Prostate gland (tissue), 2 donors: Measurements from ENCODE around the gene COL5A1. TPM values are rescaled to one million over a fixed set of nuclear protein-coding genes. Genes with fewer than 3 reads are reported as not detected.

Experiments
- DNase-seq: peaks from one replicate; pipeline ENCODE4 v3.0.0-alpha.2; 2019; ENCODE audit warnings: low spot score
- H3K27ac ChIP-seq, 2 donors: fragments of 200-600 bp; sonication (generic); 2 replicates each; pipeline ENCODE4 v1.5.1; 2017 to 2019
- H3K27me3 ChIP-seq: fragments of 200-600 bp; sonication (generic); replicated peaks from 2 replicates; pipeline ENCODE4 v1.5.1; 2019; ENCODE audit not compliant: insufficient read depth
- H3K36me3 ChIP-seq, 2 donors: fragments of 200-600 bp; sonication (generic); 1 replicate in 1 of 2; 2 replicates in 1 of 2; pipeline versions ENCODE4 v1.5.1 to v1.8.1; 2017 to 2019
- H3K4me1 ChIP-seq: fragments of 200-600 bp; sonication (generic); replicated peaks from 2 replicates; pipeline ENCODE4 v1.5.1; 2019
- H3K4me3 ChIP-seq, 2 donors: fragments of 200-600 bp; sonication (generic); 2 replicates each; pipeline ENCODE4 v1.5.1; 2017 to 2019
- H3K9me3 ChIP-seq: fragments of 200-600 bp; sonication (generic); 2 replicates; pipeline ENCODE4 v1.5.1; 2017
- POLR2A ChIP-seq: fragments of 450-650 bp; IDR thresholded peaks from one replicate; pipeline ENCODE4 v1.6.1; 2016; ENCODE audit warnings: antibody characterized with exemption, mild to moderate bottlenecking
- POLR2AphosphoS5 ChIP-seq: sonication (generic); formaldehyde crosslinking; IDR thresholded peaks from one replicate; pipeline ENCODE4 v1.6.1; 2017; ENCODE audit warnings: antibody characterized with exemption
- WGBS: methylation state at CpG from one replicate; pipeline ENCODE4 v1.1.5; 2018; 5-methylcytosine and 5-hydroxymethylcytosine counted together
- intact Hi-C: fragments of 100-400 bp; cut with DNase I; formaldehyde crosslinking; loops from one replicate; pipeline ENCODE4 v1.14.2; 2022
- total RNA-seq, 2 donors: library from RNA; depleted of rRNA; stranded (reverse); fragments of >200 nt; gene quantifications; one replicate each; pipeline ENCODE4 v1.1.0, GENCODE V29; 2016
- TF ChIP-seq, protein P1 (sequence below), 4 experiments: fragments of 200-600 bp in 2 of 4; fragments of 450-650 bp in 2 of 4; sonication (generic) in 2 of 4; IDR thresholded peaks; 1 replicate in 3 of 4; 2 replicates in 1 of 4; pipeline ENCODE4 v1.5.1; 2016 to 2019; ENCODE audit warnings: antibody characterized with exemption in 4 of 4, mild to moderate bottlenecking in 2 of 4, moderate library complexity in 2 of 4

The COL5A1 gene
- total RNA-seq, 2 donors from 2014 or later, result 16.9 to 36.0 TPM

DNA sequence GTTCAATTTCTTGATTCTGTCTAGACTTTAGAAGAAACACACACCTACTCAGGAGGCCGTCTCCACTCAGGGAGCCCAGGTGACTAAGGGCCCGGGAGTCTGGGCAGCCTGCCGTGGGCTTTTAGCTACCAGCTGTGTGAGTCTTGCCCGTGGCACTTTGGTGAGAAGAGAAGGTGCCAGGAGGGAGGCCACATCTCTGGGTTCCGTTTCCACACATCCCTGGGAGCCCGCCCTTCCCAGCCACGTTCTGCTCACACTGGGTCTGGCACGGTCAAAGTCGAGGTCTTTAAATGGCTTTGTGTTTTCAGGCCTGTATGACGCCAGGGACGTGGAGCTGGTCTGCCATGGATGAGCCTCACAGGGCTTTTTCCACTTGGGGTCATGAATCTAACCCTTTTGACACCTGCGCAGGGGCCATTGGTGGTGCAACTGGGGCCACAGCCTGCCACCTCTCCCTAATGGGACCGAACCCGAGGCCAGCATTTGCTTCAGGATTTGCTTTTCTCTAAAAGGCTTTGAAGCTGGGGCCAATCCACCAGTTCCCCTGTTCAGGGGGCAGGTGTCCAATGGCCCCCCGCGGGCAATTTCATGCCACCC, 221.8 kb downstream of the COL5A1 start:
- peaks cover 5% of the 10 kb centered on the region for H3K4me1 ChIP-seq
- 61% methylated on average over 15 of the region's 16 CpGs for WGBS
- no peaks in the 10 kb centered on the region for H3K9me3 ChIP-seq
- intact Hi-C loops, result no loop called here
- H3K4me3 ChIP-seq, result no peak overlapping the region
- peak; percentile 44 for DNase-seq
- peak overlapping the region; percentile 75 to 82 for H3K27ac ChIP-seq
- no peaks in the 10 kb centered on the region for H3K27me3 ChIP-seq
- no peaks in the 10 kb centered on the region for H3K36me3 ChIP-seq
- TF ChIP-seq POLR2AphosphoS5 (no peak), POLR2A (no peak)
- TF ChIP-seq, protein P1, sequence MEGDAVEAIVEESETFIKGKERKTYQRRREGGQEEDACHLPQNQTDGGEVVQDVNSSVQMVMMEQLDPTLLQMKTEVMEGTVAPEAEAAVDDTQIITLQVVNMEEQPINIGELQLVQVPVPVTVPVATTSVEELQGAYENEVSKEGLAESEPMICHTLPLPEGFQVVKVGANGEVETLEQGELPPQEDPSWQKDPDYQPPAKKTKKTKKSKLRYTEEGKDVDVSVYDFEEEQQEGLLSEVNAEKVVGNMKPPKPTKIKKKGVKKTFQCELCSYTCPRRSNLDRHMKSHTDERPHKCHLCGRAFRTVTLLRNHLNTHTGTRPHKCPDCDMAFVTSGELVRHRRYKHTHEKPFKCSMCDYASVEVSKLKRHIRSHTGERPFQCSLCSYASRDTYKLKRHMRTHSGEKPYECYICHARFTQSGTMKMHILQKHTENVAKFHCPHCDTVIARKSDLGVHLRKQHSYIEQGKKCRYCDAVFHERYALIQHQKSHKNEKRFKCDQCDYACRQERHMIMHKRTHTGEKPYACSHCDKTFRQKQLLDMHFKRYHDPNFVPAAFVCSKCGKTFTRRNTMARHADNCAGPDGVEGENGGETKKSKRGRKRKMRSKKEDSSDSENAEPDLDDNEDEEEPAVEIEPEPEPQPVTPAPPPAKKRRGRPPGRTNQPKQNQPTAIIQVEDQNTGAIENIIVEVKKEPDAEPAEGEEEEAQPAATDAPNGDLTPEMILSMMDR (IDR thresholded peaks at IDR 0.05), result no peak

DNA sequence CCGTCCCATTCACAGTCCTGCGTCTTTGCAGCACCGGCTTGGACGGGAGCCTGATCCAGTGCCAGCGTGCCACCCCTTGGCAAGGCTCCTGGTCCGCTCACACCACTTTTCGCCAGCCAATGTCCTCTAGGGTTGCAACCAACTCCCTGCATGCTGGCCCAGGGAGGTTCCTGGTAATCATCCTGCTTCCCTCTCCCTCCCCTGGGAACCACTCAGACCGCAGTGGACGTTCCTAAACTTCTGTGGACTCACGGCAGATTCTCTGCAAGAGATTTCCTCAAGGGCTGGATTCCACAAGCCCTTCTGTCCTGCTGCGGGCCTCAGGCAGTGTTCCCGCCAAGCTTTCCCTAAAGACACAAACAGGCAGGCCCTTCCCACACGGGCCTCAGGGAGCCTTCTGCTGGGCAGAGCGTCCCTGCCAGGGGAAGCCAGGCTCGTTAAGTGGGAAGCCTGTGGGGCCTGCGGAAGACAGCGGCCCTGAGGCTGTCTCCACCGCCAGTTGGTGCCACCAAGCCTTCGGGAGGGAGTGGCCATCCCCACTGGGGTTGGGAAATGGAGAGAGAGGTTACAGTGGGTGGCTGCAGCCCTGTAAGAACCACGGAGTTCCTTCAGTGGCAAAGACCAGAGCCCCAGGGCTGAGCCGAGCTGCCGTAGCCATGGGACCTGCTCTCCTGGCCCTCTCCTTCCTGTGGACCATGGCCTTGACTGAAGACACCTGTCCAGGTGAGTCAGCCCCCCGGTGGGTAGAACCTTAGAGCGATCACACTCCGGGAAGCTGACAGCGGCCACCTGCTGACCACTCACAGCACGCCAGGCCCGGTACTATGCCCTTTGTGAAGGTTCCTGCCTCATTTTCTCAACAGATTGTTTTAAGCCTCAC, 222.6 kb downstream of the COL5A1 start:
- peak; percentile 80 for DNase-seq
- H3K36me3 ChIP-seq, result no peaks in the 10 kb centered on the region
- H3K27me3 ChIP-seq, result no peaks in the 10 kb centered on the region
- 47% methylated on average over 28 of the region's 28 CpGs for WGBS
- H3K4me1 ChIP-seq, result peaks cover 5% of the 10 kb centered on the region
- intact Hi-C loops, result no loop called here
- no peak overlapping the region for H3K4me3 ChIP-seq
- TF ChIP-seq POLR2A (no peak), POLR2AphosphoS5 (peak; percentile 81)
- H3K9me3 ChIP-seq, result no peaks in the 10 kb centered on the region
- H3K27ac ChIP-seq, result peak overlapping the region; percentile 75 to 82

DNA sequence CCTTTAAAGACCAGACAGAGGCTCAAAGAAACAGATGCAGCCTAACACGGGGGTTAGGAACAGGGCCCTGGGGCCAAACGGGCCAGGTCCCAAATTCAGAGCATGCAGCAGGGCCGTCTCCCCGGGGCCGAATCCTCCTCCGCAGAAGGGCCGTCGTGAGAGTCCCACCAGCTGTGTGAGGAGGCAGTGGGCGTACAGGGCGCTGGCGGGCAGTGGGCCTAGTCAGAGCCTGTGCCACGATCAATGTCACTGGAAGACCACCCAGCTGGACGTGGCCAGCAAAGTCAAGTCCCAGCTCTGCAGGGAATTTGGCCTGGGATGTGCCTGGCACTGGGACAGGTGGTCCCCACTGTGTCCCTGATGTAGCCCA, 223.2 kb downstream of the COL5A1 start:
- intact Hi-C loops, result no loop called here
- DNase-seq, result no peak
- no peaks in the 10 kb centered on the region for H3K36me3 ChIP-seq
- peak overlapping the region; percentile 75 to 82 for H3K27ac ChIP-seq
- no peaks in the 10 kb centered on the region for H3K9me3 ChIP-seq
- peaks cover 5% of the 10 kb centered on the region for H3K4me1 ChIP-seq
- H3K4me3 ChIP-seq, result no peak overlapping the region
- TF ChIP-seq, protein P1 (IDR thresholded peaks at IDR 0.05), result no peak
- TF ChIP-seq POLR2A (no peak), POLR2AphosphoS5 (no peak)
- WGBS, result 96% methylated on average over 13 of the region's 13 CpGs
- H3K27me3 ChIP-seq, result no peaks in the 10 kb centered on the region

DNA sequence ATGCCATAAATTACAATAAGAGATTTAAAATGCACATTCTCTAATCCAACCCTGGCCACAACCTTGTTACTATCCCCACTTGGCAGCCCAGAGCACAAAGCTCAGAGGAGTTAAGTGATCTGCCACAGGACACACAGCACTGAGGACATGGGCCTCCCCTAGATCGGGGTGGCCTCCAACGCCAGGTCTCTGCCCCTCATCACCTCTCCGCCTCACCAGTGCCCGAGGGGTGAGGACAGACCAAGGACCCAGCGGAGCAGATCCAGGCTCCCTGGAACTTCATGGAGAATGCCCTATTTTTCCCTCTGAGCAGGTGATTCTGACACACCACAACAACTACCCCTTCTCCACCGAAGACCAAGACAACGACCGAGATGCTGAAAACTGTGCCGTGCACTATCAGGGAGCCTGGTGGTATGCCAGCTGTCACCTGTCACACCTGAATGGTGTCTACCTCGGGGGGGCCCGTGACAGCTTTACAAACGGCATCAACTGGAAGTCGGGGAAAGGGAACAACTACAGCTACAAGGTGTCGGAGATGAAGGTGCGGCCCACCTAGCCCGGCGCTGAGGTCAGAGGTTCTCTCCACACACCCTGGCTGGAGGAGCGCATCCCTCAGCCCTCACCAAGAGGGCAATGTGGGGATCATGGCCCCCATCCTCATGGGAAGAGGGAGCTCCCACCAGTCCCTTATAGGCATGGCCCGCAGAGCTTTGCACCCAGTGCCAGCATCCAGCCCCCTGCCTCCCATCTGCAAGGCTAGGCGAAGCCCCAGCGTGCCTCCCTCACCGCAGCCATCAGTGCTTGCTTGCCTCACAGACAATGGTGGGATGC, 226.5 kb downstream of the COL5A1 start:
- H3K27me3 ChIP-seq, result no peaks in the 10 kb centered on the region
- H3K27ac ChIP-seq, result no peak overlapping the region
- no peaks in the 10 kb centered on the region for H3K36me3 ChIP-seq
- no peak for DNase-seq
- intact Hi-C loops, result no loop called here
- H3K4me1 ChIP-seq, result peaks cover 5% of the 10 kb centered on the region
- 94% methylated on average over 22 of the region's 22 CpGs for WGBS
- no peak overlapping the region for H3K4me3 ChIP-seq
- H3K9me3 ChIP-seq, result no peaks in the 10 kb centered on the region
- TF ChIP-seq, protein P1 (IDR thresholded peaks at IDR 0.05), result no peak
- TF ChIP-seq POLR2AphosphoS5, result no peak
- no peak for TF ChIP-seq POLR2A
